ENCODE results near the gene CRIP2.

- TF ChIP-seq CTCF (IDR thresholded peaks at IDR 0.05; ENCODE audit: poor library complexity, severe bottlenecking) = no peak
- no peak for TF ChIP-seq EZH2 (IDR thresholded peaks at IDR 0.05; ENCODE audit: borderline replicate concordance, insufficient read depth, low read length, poor library complexity, severe bottlenecking)
- TF ChIP-seq SMC3 (conservative IDR thresholded peaks at IDR 0.05; ENCODE audit: poor library complexity) = no peak
- TF ChIP-seq TAF1 (IDR thresholded peaks at IDR 0.05; ENCODE audit: low read depth) = no peak
- TF ChIP-seq RAD21 (conservative IDR thresholded peaks at IDR 0.05) = no peak
- no peak for TF ChIP-seq POLR2AphosphoS5 (IDR thresholded peaks at IDR 0.05)
- TF ChIP-seq EP300 (conservative IDR thresholded peaks at IDR 0.05; ENCODE audit: poor library complexity, severe bottlenecking) = no peak
- TF ChIP-seq REST (IDR thresholded peaks at IDR 0.05; ENCODE audit: borderline replicate concordance) = no peak
- TF ChIP-seq MXI1 (conservative IDR thresholded peaks at IDR 0.05; ENCODE audit: poor library complexity, severe bottlenecking) = no peak
These were observed 12.7 kb upstream of the CRIP2 start for GRCh38 chr14:105461903-105462302.

Measured in neural cell (in vitro differentiated cells).